SK-N-SH (cell line): ENCODE results near the gene CHI3L2. TPM values are rescaled to one million over a fixed set of nuclear protein-coding genes. Genes with fewer than 3 reads are reported as not detected.

Experiments
- CTCF ChIA-PET: fragments of 300-600, 350-600 bp; formaldehyde crosslinking; extraction: SDS; loops from one replicate; lab custom pipeline; 2021; lab: Yijun Ruan, JAX
- POLR2A ChIA-PET: fragments of 350-600 bp; sonication (Branson Sonifier 250); formaldehyde crosslinking; extraction: SDS; loops from one replicate; lab custom pipeline; 2020; ENCODE audit warnings: antibody characterized with exemption, inconsistent platforms; lab: Yijun Ruan, JAX
- DNase-seq: peaks from one replicate; pipeline ENCODE4 v3.0.0; 2012
- H2AFZ ChIP-seq: fragments of 200-600 bp; sonication (generic); 2 replicates; pipeline ENCODE4 v1.8.1; 2016; ENCODE audit warnings: antibody characterized with exemption, mild to moderate bottlenecking, low read depth
- H3F3A ChIP-seq: fragments of 200-600 bp; sonication (generic); replicated peaks from 2 replicates; pipeline ENCODE3; 2016; ENCODE audit warnings: antibody characterized with exemption, mild to moderate bottlenecking; ENCODE audit not compliant: insufficient read depth
- H3K27ac ChIP-seq, 2 experiments: fragments of 200-500 bp in 1 of 2; fragments of 200-600 bp in 1 of 2; sonication (Bioruptor generic) in 1 of 2; sonication (generic), shearing (Covaris generic) in 1 of 2; 2 replicates each; pipeline versions ENCODE4 v1.5.1 to v1.6.1; 2014 to 2016; ENCODE audit warnings: low read depth in 2 of 2, inconsistent platforms in 1 of 2, low read length in 1 of 2, mild to moderate bottlenecking in 1 of 2, mixed read lengths in 1 of 2
- H3K27me3 ChIP-seq: fragments of 200-600 bp; sonication (generic), shearing (Covaris generic); 2 replicates; pipeline ENCODE4 v1.6.1; 2016; ENCODE audit warnings: mixed run types; ENCODE audit not compliant: insufficient read depth
- H3K36me3 ChIP-seq, 2 experiments: fragments of 200-500 bp in 1 of 2; fragments of 200-600 bp in 1 of 2; sonication (Bioruptor generic) in 1 of 2; sonication (generic) in 1 of 2; replicated peaks in 1 of 2; 2 replicates each; pipeline versions ENCODE3 to v1.5.1; 2014 to 2016; ENCODE audit warnings: low read length in 1 of 2, mild to moderate bottlenecking in 1 of 2; ENCODE audit not compliant: insufficient read depth in 2 of 2, control insufficient read depth in 1 of 2
- H3K4me1 ChIP-seq, 2 experiments: fragments of 200-500 bp in 1 of 2; fragments of 200-600 bp in 1 of 2; sonication (Bioruptor generic) in 1 of 2; sonication (generic), shearing (Covaris generic) in 1 of 2; 2 replicates each; pipeline versions ENCODE4 v1.5.1 to v1.6.1; 2014 to 2016; ENCODE audit warnings: low read depth in 1 of 2, low read length in 1 of 2, mixed run types in 1 of 2; ENCODE audit not compliant: insufficient read depth in 2 of 2, control insufficient read depth in 1 of 2
- H3K4me2 ChIP-seq: fragments of 200-600 bp; sonication (generic), shearing (Covaris generic); 2 replicates; pipeline ENCODE4 v1.6.1; 2017; ENCODE audit warnings: mixed run types
- H3K4me3 ChIP-seq, 2 experiments: fragments of 200-500 bp in 1 of 2; fragments of 200-600 bp in 1 of 2; sonication (Bioruptor generic) in 1 of 2; sonication (generic), shearing (Covaris generic) in 1 of 2; 2 replicates each; pipeline versions ENCODE4 v1.5.1 to v1.8.1; 2014 to 2016; ENCODE audit warnings: low read depth in 2 of 2, inconsistent platforms in 1 of 2, low read length in 1 of 2, mild to moderate bottlenecking in 1 of 2, mixed read lengths in 1 of 2, moderate library complexity in 1 of 2
- H3K79me2 ChIP-seq: fragments of 200-600 bp; sonication (generic); 2 replicates; pipeline ENCODE4 v1.8.1; 2017; ENCODE audit warnings: mild to moderate bottlenecking; ENCODE audit not compliant: insufficient read depth
- H3K9ac ChIP-seq: fragments of 200-600 bp; sonication (generic); 2 replicates; pipeline ENCODE4 v1.6.1; 2017; ENCODE audit warnings: mixed run types
- H3K9me2 ChIP-seq: fragments of 200-600 bp; sonication (generic); 2 replicates; pipeline ENCODE4 v1.6.1; 2017; ENCODE audit warnings: mixed run types
- H3K9me3 ChIP-seq: fragments of 200-600 bp; sonication (generic); 2 replicates; pipeline ENCODE4 v1.6.1; 2017; ENCODE audit warnings: mixed run types, mild to moderate bottlenecking, moderate library complexity
- H4K20me1 ChIP-seq: fragments of 200-600 bp; sonication (generic); 2 replicates; pipeline ENCODE4 v1.6.1; 2017; ENCODE audit warnings: mild to moderate bottlenecking, mixed run types; ENCODE audit not compliant: insufficient read depth
- FOXJ3 ChIP-seq: sonication (generic); formaldehyde crosslinking; IDR thresholded peaks from 2 replicates; pipeline ENCODE4 v1.5.1; 2020; ENCODE audit warnings: mild to moderate bottlenecking, missing genetic modification reagents
- GABPA ChIP-seq: IDR thresholded peaks from 2 replicates; pipeline ENCODE4 v1.4.0; 2012; ENCODE audit warnings: low read depth, mild to moderate bottlenecking
- GATA2 ChIP-seq: sonication (generic); formaldehyde crosslinking; IDR thresholded peaks from 2 replicates; pipeline ENCODE4 v1.5.0; 2020; ENCODE audit warnings: mild to moderate bottlenecking, missing genetic modification reagents
- JUND ChIP-seq: IDR thresholded peaks from 2 replicates; pipeline ENCODE4 v1.4.0; 2012
- MEF2A ChIP-seq: IDR thresholded peaks from 2 replicates; pipeline ENCODE4 v1.4.0; 2012; ENCODE audit warnings: low read depth, borderline replicate concordance
- POLR2AphosphoS5 ChIP-seq: IDR thresholded peaks from 2 replicates; pipeline ENCODE4 v1.6.1; 2012; ENCODE audit warnings: low read depth, low read length
- RCOR1 ChIP-seq: fragments of 150-350 bp; IDR thresholded peaks from 2 replicates; pipeline ENCODE4 v1.6.1; 2017; ENCODE audit warnings: antibody characterized with exemption, low read length
- RFX5 ChIP-seq: IDR thresholded peaks from 2 replicates; pipeline ENCODE4 v1.6.1; 2012; ENCODE audit warnings: mild to moderate bottlenecking, improper control_type of control experiment, low read length
- RXRA ChIP-seq: IDR thresholded peaks from 2 replicates; pipeline ENCODE4 v1.4.0; 2012; ENCODE audit warnings: low read depth, mild to moderate bottlenecking, borderline replicate concordance
- SIN3A ChIP-seq: IDR thresholded peaks from 2 replicates; pipeline ENCODE4 v1.6.1; 2012; ENCODE audit warnings: low read depth, mild to moderate bottlenecking, low read length, moderate library complexity, borderline replicate concordance
- TAF1 ChIP-seq: IDR thresholded peaks from 2 replicates; pipeline ENCODE4 v1.6.1; 2012; ENCODE audit warnings: low read depth, mild to moderate bottlenecking, low read length, moderate library complexity, borderline replicate concordance
- TCF12 ChIP-seq: IDR thresholded peaks from 2 replicates; pipeline ENCODE4 v1.4.0; 2012
- TEAD4 ChIP-seq: IDR thresholded peaks from 2 replicates; pipeline ENCODE4 v1.4.0; 2012; ENCODE audit warnings: mild to moderate bottlenecking, borderline replicate concordance; ENCODE audit not compliant: insufficient read depth
- YY1 ChIP-seq: IDR thresholded peaks from 2 replicates; pipeline ENCODE4 v1.4.0; 2012; ENCODE audit warnings: low read depth, mild to moderate bottlenecking
- WGBS: methylation state at CpG from one replicate; pipeline ENCODE4 v1.1.6; 2017; ENCODE audit warnings: low lambda C conversion rate; 5-methylcytosine and 5-hydroxymethylcytosine counted together
- polyA plus RNA-seq, 3 experiments: library from polyadenylated mRNA; depleted of rRNA; stranded (reverse); fragments of >200 nt; gene quantifications; 2 replicates each; pipeline ENCODE4 v1.2.3, GENCODE V29; 2012
- TF ChIP-seq, protein P1 (sequence below): IDR thresholded peaks from 2 replicates; pipeline ENCODE4 v1.4.0; 2012; ENCODE audit warnings: low read depth, borderline replicate concordance
- TF ChIP-seq, protein P2 (sequence below): IDR thresholded peaks from 2 replicates; pipeline ENCODE4; 2012

The CHI3L2 gene
- polyA plus RNA-seq, 1 of the 3 experiments (the other 2 are of a cell fraction) = 0.92 TPM

DNA sequence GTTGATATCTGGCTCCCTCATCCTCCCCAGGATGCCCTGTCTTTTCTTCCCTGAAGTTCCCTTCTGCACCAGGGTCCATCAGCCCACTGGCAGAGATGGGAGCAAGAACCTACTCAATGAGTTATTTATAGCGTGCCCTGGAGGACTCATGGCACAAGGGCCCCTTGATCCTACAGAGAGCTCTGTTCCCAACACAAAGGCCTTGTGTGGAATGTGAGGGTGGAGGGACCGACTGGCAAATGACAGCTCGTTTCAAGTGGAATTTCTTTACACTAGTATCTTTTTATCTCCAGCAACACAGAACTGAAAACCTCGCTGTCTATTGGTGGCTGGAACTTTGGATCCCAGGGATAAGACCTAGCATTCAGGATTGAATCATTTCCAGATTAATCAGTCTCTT lies 22.4 kb downstream of the CHI3L2 start:
- Histone ChIP-seq H3K9ac (no peak overlapping the region), H3K4me3 (no peak overlapping the region), H4K20me1 (no peaks in the 10 kb centered on the region), H3K79me2 (no peaks in the 10 kb centered on the region), H3K4me2 (no peak overlapping the region), H3K9me3 (no peaks in the 10 kb centered on the region), H3F3A (no peaks in the 10 kb centered on the region), H3K36me3 (no peaks in the 10 kb centered on the region), H3K27me3 (no peaks in the 10 kb centered on the region; the same call in 1 of the 2 replicates), H3K4me1 (no peaks in the 10 kb centered on the region; a peak in 1 of 4 replicates), H3K9me2 (no peaks in the 10 kb centered on the region), H3K27ac (no peak overlapping the region), H2AFZ (no peak overlapping the region)
- POLR2A ChIA-PET = no interaction called here
- CTCF ChIA-PET = interaction anchor here (0.9 to 3.7 kb wide), 4 partner anchors 22 to 30 kb away, joined by 3 to 15 read pairs (median 3); partner anchors contain the start of gene CHI3L2
- no peak for TF ChIP-seq YY1
- TF ChIP-seq SIN3A = no peak
- TF ChIP-seq TCF12 = no peak
- 13% methylated on average over 4 of the region's 4 CpGs for WGBS
- DNase-seq = no peak

DNA sequence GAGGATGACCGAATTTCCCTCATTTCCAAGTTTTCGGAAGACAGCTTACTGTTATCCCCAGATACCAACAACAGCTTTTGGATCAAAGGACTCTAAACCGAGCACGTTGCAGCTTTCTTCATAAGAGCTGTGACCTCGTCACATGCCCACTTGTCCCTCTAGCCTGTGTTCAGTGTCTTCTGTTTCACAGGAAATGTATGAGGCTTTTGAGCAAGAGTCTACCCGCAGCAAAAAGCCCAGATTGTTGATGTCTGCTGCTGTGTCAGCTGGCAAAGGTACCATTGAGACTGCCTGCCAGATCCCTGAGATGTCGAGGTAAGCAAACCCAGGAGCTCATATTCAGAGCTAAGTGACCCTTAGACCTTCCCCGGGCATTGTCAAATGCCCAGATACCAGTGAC lies 24.1 kb downstream of the CHI3L2 start:
- Histone ChIP-seq H3K4me3 (no peak overlapping the region), H2AFZ (no peak overlapping the region), H3K9ac (no peak overlapping the region), H3K4me1 (no peaks in the 10 kb centered on the region; a peak in 1 of 4 replicates), H3K27ac (no peak overlapping the region), H3K4me2 (no peak overlapping the region), H3K79me2 (no peaks in the 10 kb centered on the region), H3K36me3 (no peaks in the 10 kb centered on the region), H4K20me1 (no peaks in the 10 kb centered on the region), H3K9me2 (no peaks in the 10 kb centered on the region), H3K9me3 (no peaks in the 10 kb centered on the region), H3K27me3 (peaks cover 12% of the 10 kb centered on the region; the same call in 1 of the 2 replicates), H3F3A (no peaks in the 10 kb centered on the region)
- no peak for DNase-seq
- 15% methylated on average over 7 of the region's 8 CpGs for WGBS
- ChIA-PET POLR2A (no interaction called here), CTCF (interaction anchor here (1.0 to 3.7 kb wide), 2 partner anchors 28 to 155 kb away, joined by 3 to 15 read pairs; no protein-coding TSS in a partner anchor)
- TF ChIP-seq JUND (no peak), RXRA (no peak)

DNA sequence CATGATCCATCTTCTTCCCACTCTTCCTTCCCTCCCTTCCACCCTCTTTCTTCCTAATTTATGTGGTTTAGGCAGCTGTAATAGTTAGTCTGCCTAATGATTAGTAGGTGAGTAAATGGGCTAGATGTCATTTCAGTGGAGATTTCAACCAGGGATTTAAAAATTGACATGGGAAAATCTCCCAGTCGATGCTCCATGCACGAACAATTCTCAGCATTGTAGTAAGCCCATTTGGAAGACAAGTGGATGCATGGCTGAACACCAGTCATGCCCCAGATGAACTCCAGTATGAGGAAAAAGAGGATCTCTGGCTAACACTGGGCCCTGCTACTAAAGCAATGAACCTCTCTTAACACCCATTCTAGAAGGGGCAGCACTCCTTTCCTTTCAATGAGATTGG lies 25.3 kb downstream of the CHI3L2 start:
- Histone ChIP-seq H3K4me1 (no peaks in the 10 kb centered on the region; a peak in 1 of 4 replicates), H3K4me3 (no peak overlapping the region)
- WGBS = 6% methylated on average over 2 of the region's 2 CpGs

More for the DNA sequence above, 25.3 kb downstream of the CHI3L2 start:
- Histone ChIP-seq H3K9ac (no peak overlapping the region), H3K9me3 (no peaks in the 10 kb centered on the region), H3K36me3 (no peaks in the 10 kb centered on the region)
- ChIA-PET CTCF (interaction anchor here (1.2 to 1.3 kb wide), 2 partner anchors 30 to 147 kb away, joined by 4 to 5 read pairs; no protein-coding TSS in a partner anchor), POLR2A (no interaction called here)
- TF ChIP-seq TCF12 (no peak), MEF2A (no peak), POLR2AphosphoS5 (no peak), TEAD4 (no peak), JUND (no peak), FOXJ3 (CRISPR knock-in tag) (no peak), RCOR1 (no peak), GATA2 (CRISPR knock-in tag) (no peak), GABPA (no peak), RFX5 (no peak), SIN3A (no peak), TAF1 (no peak)
- TF ChIP-seq, protein P1, sequence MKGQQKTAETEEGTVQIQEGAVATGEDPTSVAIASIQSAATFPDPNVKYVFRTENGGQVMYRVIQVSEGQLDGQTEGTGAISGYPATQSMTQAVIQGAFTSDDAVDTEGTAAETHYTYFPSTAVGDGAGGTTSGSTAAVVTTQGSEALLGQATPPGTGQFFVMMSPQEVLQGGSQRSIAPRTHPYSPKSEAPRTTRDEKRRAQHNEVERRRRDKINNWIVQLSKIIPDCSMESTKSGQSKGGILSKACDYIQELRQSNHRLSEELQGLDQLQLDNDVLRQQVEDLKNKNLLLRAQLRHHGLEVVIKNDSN = no peak
- TF ChIP-seq, protein P2, sequence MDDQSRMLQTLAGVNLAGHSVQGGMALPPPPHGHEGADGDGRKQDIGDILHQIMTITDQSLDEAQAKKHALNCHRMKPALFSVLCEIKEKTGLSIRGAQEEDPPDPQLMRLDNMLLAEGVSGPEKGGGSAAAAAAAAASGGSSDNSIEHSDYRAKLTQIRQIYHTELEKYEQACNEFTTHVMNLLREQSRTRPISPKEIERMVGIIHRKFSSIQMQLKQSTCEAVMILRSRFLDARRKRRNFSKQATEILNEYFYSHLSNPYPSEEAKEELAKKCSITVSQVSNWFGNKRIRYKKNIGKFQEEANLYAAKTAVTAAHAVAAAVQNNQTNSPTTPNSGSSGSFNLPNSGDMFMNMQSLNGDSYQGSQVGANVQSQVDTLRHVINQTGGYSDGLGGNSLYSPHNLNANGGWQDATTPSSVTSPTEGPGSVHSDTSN = no peak
- TF ChIP-seq, all 33 proteins: peak for 0
- Histone ChIP-seq H3K27me3 (peaks cover 12% of the 10 kb centered on the region; the same call in 1 of the 2 replicates), H3K79me2 (no peaks in the 10 kb centered on the region), H3K27ac (no peak overlapping the region), H3K9me2 (no peaks in the 10 kb centered on the region), H4K20me1 (no peaks in the 10 kb centered on the region), H3K4me2 (no peak overlapping the region), H2AFZ (no peak overlapping the region), H3F3A (no peaks in the 10 kb centered on the region)
- no peak for DNase-seq
